ENCODE results near the gene SYT11.

SYT11 gene

DNA sequence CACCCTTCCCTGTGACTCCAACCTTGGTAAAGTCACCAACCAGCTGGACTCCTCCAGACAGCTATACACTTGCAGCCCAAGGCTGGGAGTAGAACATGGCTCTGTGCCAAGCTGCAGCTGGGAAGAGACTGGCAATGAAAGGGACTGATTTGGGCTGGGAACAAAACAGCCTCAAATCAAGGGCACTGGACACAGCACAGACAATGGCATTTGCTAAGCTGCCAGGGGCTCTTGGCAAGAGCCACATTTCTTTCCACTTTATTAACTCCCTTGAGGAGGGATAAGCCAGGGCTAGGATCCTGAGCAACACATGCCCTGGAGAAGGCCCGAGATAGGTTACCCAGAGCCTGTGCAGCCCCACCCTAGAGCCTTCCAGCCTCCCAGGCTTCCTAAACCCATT, 12.0 kb downstream of the SYT11 start:
- no peaks in the 10 kb centered on the region for H4K20me1 ChIP-seq (ENCODE audit: insufficient read depth, low read length)

GRCh38 chr1:155872527-155872926, 13.2 kb downstream of the SYT11 start:
- Histone ChIP-seq H3K79me2 (ENCODE audit: insufficient read depth, low read length) (no peaks in the 10 kb centered on the region), H3K9me3 (ENCODE audit: low read length) (no peaks in the 10 kb centered on the region), H3K27me3 (ENCODE audit: insufficient read depth, low read length) (no peaks in the 10 kb centered on the region), H3K4me3 (ENCODE audit: low read depth, low read length, poor library complexity, severe bottlenecking) (no peak overlapping the region), H3K36me3 (ENCODE audit: insufficient read depth, low read length) (peaks cover 3% of the 10 kb centered on the region; the same call in 1 of the 2 replicates), H3K9me2 (ENCODE audit: low read depth, low read length) (no peaks in the 10 kb centered on the region), H3K27ac (ENCODE audit: low read depth, low read length, poor library complexity, severe bottlenecking) (no peak overlapping the region), H3K4me1 (ENCODE audit: insufficient read depth, low read length, severe bottlenecking) (no peaks in the 10 kb centered on the region), H3K9ac (ENCODE audit: low read length) (no peak overlapping the region), H3K4me2 (ENCODE audit: low read length) (no peak overlapping the region), H4K20me1 (ENCODE audit: insufficient read depth, low read length) (no peaks in the 10 kb centered on the region), H2AFZ (ENCODE audit: low read length) (no peak overlapping the region), H3F3A (ENCODE audit: insufficient read depth, low read length) (no peaks in the 10 kb centered on the region)
- TF ChIP-seq CTCF (IDR thresholded peaks at IDR 0.05; ENCODE audit: low read length) (no peak), EZH2 (IDR thresholded peaks at IDR 0.05; ENCODE audit: borderline replicate concordance, low read length) (no peak)

More for the DNA sequence above, 12.0 kb downstream of the SYT11 start:
- Histone ChIP-seq H3K4me2 (ENCODE audit: low read length) (no peak overlapping the region), H3K9me2 (ENCODE audit: low read depth, low read length) (no peaks in the 10 kb centered on the region), H3K36me3 (ENCODE audit: insufficient read depth, low read length) (peaks cover 3% of the 10 kb centered on the region; the same call in 1 of the 2 replicates), H3K4me1 (ENCODE audit: insufficient read depth, low read length, severe bottlenecking) (no peaks in the 10 kb centered on the region), H3K27me3 (ENCODE audit: insufficient read depth, low read length) (no peaks in the 10 kb centered on the region), H3F3A (ENCODE audit: insufficient read depth, low read length) (no peaks in the 10 kb centered on the region), H3K9me3 (ENCODE audit: low read length) (no peaks in the 10 kb centered on the region), H2AFZ (ENCODE audit: low read length) (no peak overlapping the region), H3K9ac (ENCODE audit: low read length) (no peak overlapping the region), H3K4me3 (ENCODE audit: low read depth, low read length, poor library complexity, severe bottlenecking) (no peak overlapping the region), H3K27ac (ENCODE audit: low read depth, low read length, poor library complexity, severe bottlenecking) (no peak overlapping the region), H3K79me2 (ENCODE audit: insufficient read depth, low read length) (no peaks in the 10 kb centered on the region)
- TF ChIP-seq EZH2 (IDR thresholded peaks at IDR 0.05; ENCODE audit: borderline replicate concordance, low read length) (no peak), CTCF (IDR thresholded peaks at IDR 0.05; ENCODE audit: low read length) (no peak)

DNA sequence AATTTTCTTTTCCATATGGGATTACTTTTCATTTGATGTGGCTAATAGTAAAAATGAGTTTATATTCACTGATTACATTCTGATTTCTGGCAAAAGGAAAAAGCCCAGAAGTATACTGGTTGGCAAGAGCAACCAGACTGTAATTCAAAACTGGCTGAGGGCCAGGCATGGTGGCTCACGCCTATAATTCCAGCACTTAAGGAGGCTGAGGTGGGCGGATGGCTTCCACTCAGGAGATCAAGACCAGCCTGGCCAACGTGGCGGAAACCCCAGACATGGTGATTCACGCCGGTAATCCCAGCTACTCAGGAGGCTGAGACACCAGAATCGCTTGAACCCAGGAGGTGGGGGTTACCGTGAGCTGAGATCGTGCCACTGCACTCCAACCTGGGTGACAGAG, 14.5 kb downstream of the SYT11 start:
- H4K20me1 ChIP-seq (ENCODE audit: insufficient read depth, low read length): no peaks in the 10 kb centered on the region
- H3K9ac ChIP-seq (ENCODE audit: low read length): no peak overlapping the region
- H2AFZ ChIP-seq (ENCODE audit: low read length): no peak overlapping the region
- no peak overlapping the region for H3K4me3 ChIP-seq (ENCODE audit: low read depth, low read length, poor library complexity, severe bottlenecking)
- no peaks in the 10 kb centered on the region for H3K9me3 ChIP-seq (ENCODE audit: low read length)
- H3K9me2 ChIP-seq (ENCODE audit: low read depth, low read length): no peaks in the 10 kb centered on the region
- no peaks in the 10 kb centered on the region for H3F3A ChIP-seq (ENCODE audit: insufficient read depth, low read length)
- peaks cover 3% of the 10 kb centered on the region; the same call in 1 of the 2 replicates for H3K36me3 ChIP-seq (ENCODE audit: insufficient read depth, low read length)
- no peak overlapping the region for H3K27ac ChIP-seq (ENCODE audit: low read depth, low read length, poor library complexity, severe bottlenecking)
- H3K4me1 ChIP-seq (ENCODE audit: insufficient read depth, low read length, severe bottlenecking): no peaks in the 10 kb centered on the region
- H3K79me2 ChIP-seq (ENCODE audit: insufficient read depth, low read length): no peaks in the 10 kb centered on the region
- TF ChIP-seq CTCF (IDR thresholded peaks at IDR 0.05; ENCODE audit: low read length) (no peak), EZH2 (IDR thresholded peaks at IDR 0.05; ENCODE audit: borderline replicate concordance, low read length) (no peak)
- H3K4me2 ChIP-seq (ENCODE audit: low read length): no peak overlapping the region
- no peaks in the 10 kb centered on the region for H3K27me3 ChIP-seq (ENCODE audit: insufficient read depth, low read length)
